ENCODE measurements around the gene POFUT1. TPM values are rescaled to one million over a fixed set of nuclear protein-coding genes. Genes with fewer than 3 reads are reported as not detected.

Gene POFUT1
- total and polyA plus RNA-seq, 2 donors (not counting 3 experiments of a cell fraction or from before 2014, with no cell fraction given) = 29.0 to 51.4 TPM

- H3K4me3 ChIP-seq (replicated peaks in 1 of 3; ENCODE audit: insufficient read depth in 1 of 3, low read depth in 1 of 3, low read length in 3 of 3) = no peak overlapping the region
- H3K4me1 ChIP-seq (ENCODE audit: control insufficient read depth, extremely low read depth, insufficient read depth, low read length) = no peaks in the 10 kb centered on the region
- H2AFZ ChIP-seq (ENCODE audit: low read depth, low read length) = no peak overlapping the region
- intact Hi-C loops (cut with micrococcal nuclease) (no loop called here), dilution Hi-C loops (cut with MboI; ENCODE audit: extremely low pct_ligation_motif_present, low sequenced_read_pairs) (no loop called here)
- ChIA-PET POLR2A (no interaction called here), CTCF (no interaction called here)
- no peaks in the 10 kb centered on the region for H4K20me1 ChIP-seq (replicated peaks; ENCODE audit: control insufficient read depth, extremely low read depth, insufficient read depth, low read length)
- H3K27me3 ChIP-seq (ENCODE audit: control insufficient read depth in 2 of 2, insufficient read depth in 2 of 2, low read length in 2 of 2) = no peaks in the 10 kb centered on the region
- no peak overlapping the region for H3K4me2 ChIP-seq (ENCODE audit: insufficient read depth, low read length)
- no TSS peak for BruUV-seq (replicated peaks)
- no peaks in the 10 kb centered on the region for H3K79me2 ChIP-seq (ENCODE audit: control insufficient read depth, insufficient read depth, low read length)
- H3K27ac ChIP-seq (ENCODE audit: insufficient read depth, low read depth, low read length) = no peak overlapping the region
- H3K36me3 ChIP-seq (ENCODE audit: control insufficient read depth in 2 of 2, extremely low read depth in 1 of 2, insufficient read depth in 2 of 2, low read length in 2 of 2) = peaks cover 6 to 34% of the 10 kb centered on the region in 2 experiments
- DNase-seq (ENCODE audit: low read depth, low spot score) (no peak), FAIRE-seq (no peak)
- no peaks in the 10 kb centered on the region for H3K9me1 ChIP-seq (replicated peaks; ENCODE audit: control insufficient read depth, extremely low read depth, insufficient read depth, low read length)
- H3K9ac ChIP-seq (replicated peaks; ENCODE audit: extremely low read depth, insufficient read depth, low read length) = no peak overlapping the region
- no peaks in the 10 kb centered on the region for H3K9me3 ChIP-seq (replicated peaks; ENCODE audit: control insufficient read depth, insufficient read depth, low read length)
- TF ChIP-seq MYC (IDR thresholded peaks at IDR 0.05; ENCODE audit: low read depth, low read length) = no peak
- no peak for TF ChIP-seq MAX (IDR thresholded peaks at IDR 0.05; ENCODE audit: insufficient read depth, insufficient read length)
- no peak for TF ChIP-seq POLR2A (IDR thresholded peaks at IDR 0.05; ENCODE audit: low read depth, low read length)
- TF ChIP-seq GATA2 (IDR thresholded peaks at IDR 0.05; ENCODE audit: insufficient read depth, insufficient read length, low read depth, low read length) = no peak
- TF ChIP-seq CTCF (IDR thresholded peaks at IDR 0.05; ENCODE audit: extremely low read depth in 1 of 2, insufficient read depth in 1 of 2, low read depth in 1 of 2, low read length in 2 of 2) = no peak
- no peak for TF ChIP-seq FOS (IDR thresholded peaks at IDR 0.05; ENCODE audit: borderline replicate concordance, insufficient read depth, low read length)
- no peak for TF ChIP-seq JUN (IDR thresholded peaks at IDR 0.05; ENCODE audit: borderline replicate concordance, insufficient read depth, insufficient read length, low read depth)
- TF ChIP-seq EZH2 (IDR thresholded peaks at IDR 0.05; ENCODE audit: borderline replicate concordance, low read depth, low read length, severe bottlenecking) = no peak
- TF ChIP-seq POLR2AphosphoS5 (IDR thresholded peaks at IDR 0.05; ENCODE audit: insufficient read depth, low read depth, low read length) = no peak
These were observed 21.6 kb downstream of the POFUT1 start for GRCh38 chr20:32229251-32229747.
